Adipocyte (in vitro differentiated cells): ENCODE data around the gene CARS1.
A peak's percentile ranks its signal among the peaks of the same experiment; 100 is the strongest.

Experiments used
- DNase-seq: peaks from one replicate; pipeline ENCODE4 v3.0.0-alpha.2; 2015; ENCODE audit warnings: low read depth
- H3K27me3 ChIP-seq: replicated peaks from 2 replicates; pipeline ENCODE4 v1.7.0; 2013; ENCODE audit warnings: mild to moderate bottlenecking, low read length, moderate library complexity; ENCODE audit not compliant: control insufficient read depth, insufficient read depth
- H3K36me3 ChIP-seq: 2 replicates; pipeline ENCODE4 v1.7.0; 2013; ENCODE audit warnings: low read length, mild to moderate bottlenecking, moderate library complexity; ENCODE audit not compliant: control insufficient read depth, insufficient read depth, severe bottlenecking
- H3K4me1 ChIP-seq: 2 replicates; pipeline ENCODE4 v1.7.0; 2013; ENCODE audit warnings: mild to moderate bottlenecking, low read length, moderate library complexity; ENCODE audit not compliant: control insufficient read depth, insufficient read depth
- H3K4me3 ChIP-seq: 2 replicates; pipeline ENCODE4 v1.7.0; 2013; ENCODE audit warnings: mild to moderate bottlenecking, low read length, moderate library complexity
- H3K9ac ChIP-seq: 2 replicates; pipeline ENCODE4 v1.7.0; 2013; ENCODE audit warnings: mild to moderate bottlenecking, low read length, moderate library complexity
- H3K9me3 ChIP-seq: 2 replicates; pipeline ENCODE4 v1.7.0; 2013; ENCODE audit warnings: mild to moderate bottlenecking, low read length, moderate library complexity; ENCODE audit not compliant: control insufficient read depth

The CARS1 gene

GRCh38 chr11:3043315-3043871, 13.8 kb downstream of the CARS1 start:
- H3K27me3 ChIP-seq = no peaks in the 10 kb centered on the region
- H3K36me3 ChIP-seq = peaks cover 66% of the 10 kb centered on the region
- peaks cover 44% of the 10 kb centered on the region for H3K4me1 ChIP-seq
- H3K4me3 ChIP-seq = peak overlapping the region; percentile 50
- DNase-seq = no peak
- no peaks in the 10 kb centered on the region for H3K9me3 ChIP-seq
- peak overlapping the region; percentile 71 for H3K9ac ChIP-seq

- Histone ChIP-seq H3K9me3 (no peaks in the 10 kb centered on the region), H3K27me3 (no peaks in the 10 kb centered on the region), H3K36me3 (peaks cover 72% of the 10 kb centered on the region), H3K4me3 (peak overlapping the region; percentile 50), H3K4me1 (peaks cover 44% of the 10 kb centered on the region), H3K9ac (peak overlapping the region; percentile 71)
- DNase-seq = no peak
These were observed 14.5 kb downstream of the CARS1 start for GRCh38 chr11:3042496-3043314.

DNA sequence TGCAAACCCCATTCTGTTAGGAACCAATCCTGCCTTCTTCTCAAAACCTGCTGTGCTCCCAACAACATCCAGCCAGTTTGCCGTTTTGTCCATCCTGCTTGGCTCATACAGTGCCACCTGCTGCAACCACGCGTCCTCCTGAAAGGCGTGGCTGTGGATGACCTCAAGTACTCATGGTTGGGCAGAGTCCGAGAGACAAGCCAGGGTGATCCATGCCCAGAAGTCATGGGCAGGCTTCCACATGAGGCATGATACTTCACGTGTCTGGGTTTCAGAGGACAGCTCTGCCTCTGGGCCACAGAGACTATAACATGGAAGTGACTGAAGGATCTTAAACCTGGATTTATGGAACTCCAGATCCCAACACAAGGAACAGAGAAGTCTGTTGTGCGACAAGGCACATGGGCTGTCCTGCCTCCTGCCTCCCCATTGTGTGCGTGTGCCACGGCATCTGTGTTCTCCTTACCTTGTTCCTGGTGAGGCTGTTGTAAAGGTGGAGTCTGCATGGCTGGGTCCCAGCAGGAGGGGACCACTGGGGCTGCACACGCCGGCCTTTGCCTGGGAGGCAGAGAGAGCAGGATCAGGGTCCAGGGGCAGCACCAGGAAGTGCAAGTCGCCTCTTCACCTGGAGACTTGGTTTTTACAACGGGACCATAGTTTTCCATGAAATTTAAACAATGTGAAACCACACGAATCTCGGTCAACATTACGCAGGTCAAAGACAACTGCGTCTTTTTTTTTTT, 15.4 kb downstream of the CARS1 start:
- no peaks in the 10 kb centered on the region for H3K27me3 ChIP-seq
- H3K36me3 ChIP-seq = peaks cover 75% of the 10 kb centered on the region
- no peaks in the 10 kb centered on the region for H3K9me3 ChIP-seq
- H3K4me3 ChIP-seq = no peak overlapping the region
- peak overlapping the region; percentile 9 for H3K9ac ChIP-seq
- no peak for DNase-seq
- H3K4me1 ChIP-seq = peaks cover 47% of the 10 kb centered on the region

- H3K9me3 ChIP-seq = no peaks in the 10 kb centered on the region
- no peak for DNase-seq
- H3K4me3 ChIP-seq = no peak overlapping the region
- H3K36me3 ChIP-seq = peaks cover 76% of the 10 kb centered on the region
- H3K4me1 ChIP-seq = peaks cover 47% of the 10 kb centered on the region
- no peaks in the 10 kb centered on the region for H3K27me3 ChIP-seq
- no peak overlapping the region for H3K9ac ChIP-seq
These were observed 16.3 kb downstream of the CARS1 start for GRCh38 chr11:3040881-3041280.

GRCh38 chr11:3037945-3038271, 19.3 kb downstream of the CARS1 start:
- DNase-seq = no peak
- H3K4me3 ChIP-seq = no peak overlapping the region
- no peaks in the 10 kb centered on the region for H3K27me3 ChIP-seq
- peak overlapping the region; percentile 21 for H3K9ac ChIP-seq
- peaks cover 24% of the 10 kb centered on the region for H3K4me1 ChIP-seq
- no peaks in the 10 kb centered on the region for H3K9me3 ChIP-seq
- H3K36me3 ChIP-seq = peaks cover 87% of the 10 kb centered on the region

- H3K36me3 ChIP-seq = peaks cover 93% of the 10 kb centered on the region
- no peak overlapping the region for H3K4me3 ChIP-seq
- peaks cover 18% of the 10 kb centered on the region for H3K4me1 ChIP-seq
- peak overlapping the region; percentile 21 for H3K9ac ChIP-seq
- H3K27me3 ChIP-seq = no peaks in the 10 kb centered on the region
- DNase-seq = peak; percentile 90
- H3K9me3 ChIP-seq = no peaks in the 10 kb centered on the region
These were observed 19.9 kb downstream of the CARS1 start for GRCh38 chr11:3037040-3037944.

- Histone ChIP-seq H3K9me3 (no peaks in the 10 kb centered on the region), H3K4me3 (no peak overlapping the region), H3K4me1 (peaks cover 10% of the 10 kb centered on the region), H3K9ac (no peak overlapping the region), H3K27me3 (no peaks in the 10 kb centered on the region), H3K36me3 (peaks cover 91% of the 10 kb centered on the region)
- no peak for DNase-seq
These were observed 20.8 kb downstream of the CARS1 start for GRCh38 chr11:3036419-3036818.

- Histone ChIP-seq H3K27me3 (no peaks in the 10 kb centered on the region), H3K36me3 (peaks cover 91% of the 10 kb centered on the region), H3K9ac (no peak overlapping the region), H3K9me3 (no peaks in the 10 kb centered on the region), H3K4me1 (peaks cover 10% of the 10 kb centered on the region), H3K4me3 (no peak overlapping the region)
- no peak for DNase-seq
These were observed 21.9 kb downstream of the CARS1 start for GRCh38 chr11:3035333-3035732.

DNA sequence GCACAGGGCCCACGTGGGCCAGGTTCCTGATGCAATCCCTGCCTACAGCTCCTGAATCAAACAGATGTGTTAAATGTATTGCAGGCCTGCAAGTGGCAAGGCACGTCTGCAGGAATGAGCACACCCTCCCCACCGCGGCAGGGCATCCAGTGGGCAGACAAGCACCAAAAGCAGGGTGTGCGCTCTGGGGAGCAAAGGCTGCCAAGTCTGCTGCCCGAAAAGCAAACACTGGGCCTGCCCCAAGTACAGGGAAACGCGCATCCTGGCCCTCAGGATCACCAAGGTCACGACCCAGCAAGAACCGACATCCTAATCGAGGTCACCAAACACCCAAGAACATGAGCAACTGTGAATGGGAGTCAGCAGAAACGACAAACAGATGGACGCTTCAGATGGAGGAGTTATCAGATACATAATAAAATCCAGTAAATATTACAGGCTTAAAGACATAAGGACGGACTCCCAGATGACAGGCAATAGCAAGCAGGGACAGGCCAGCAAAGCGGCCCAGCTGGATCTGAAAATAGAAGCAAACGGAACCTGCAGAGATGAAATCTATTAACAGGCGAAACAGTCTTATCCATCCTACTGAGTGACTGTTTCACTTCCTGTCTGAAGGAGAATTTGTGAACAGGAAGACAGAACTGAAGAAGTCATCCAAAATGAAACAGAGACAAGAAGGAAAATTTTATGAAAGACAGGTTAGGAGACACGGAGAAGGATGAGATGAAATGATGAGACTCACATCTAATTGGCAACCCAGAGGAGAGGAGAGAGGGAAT, 26.7 kb downstream of the CARS1 start:
- DNase-seq = no peak
- Histone ChIP-seq H3K4me1 (no peaks in the 10 kb centered on the region), H3K9ac (no peak overlapping the region), H3K9me3 (no peaks in the 10 kb centered on the region), H3K4me3 (no peak overlapping the region), H3K36me3 (peaks cover 88% of the 10 kb centered on the region), H3K27me3 (no peaks in the 10 kb centered on the region)

DNA sequence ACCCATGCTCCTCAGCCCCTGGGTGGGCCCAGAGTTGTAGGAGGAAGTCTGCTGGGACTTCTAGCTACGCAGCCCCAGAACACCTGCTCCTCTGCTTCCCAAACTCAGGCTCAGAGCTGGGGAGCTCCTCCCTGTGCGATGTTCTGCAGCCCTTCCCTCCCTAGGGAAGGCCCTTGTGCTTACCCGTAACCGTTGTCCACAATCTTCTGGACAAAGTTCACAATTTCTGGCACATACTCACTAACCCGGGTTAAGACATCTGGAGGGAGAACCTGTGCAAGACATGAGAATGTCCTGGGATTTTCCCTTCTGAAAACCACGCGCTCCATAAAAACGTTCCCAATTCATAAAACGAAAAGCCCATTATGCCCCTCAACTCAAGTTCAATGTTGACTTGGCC, 28.4 kb downstream of the CARS1 start:
- H3K4me3 ChIP-seq = no peak overlapping the region
- no peaks in the 10 kb centered on the region for H3K9me3 ChIP-seq
- DNase-seq = no peak
- peaks cover 91% of the 10 kb centered on the region for H3K36me3 ChIP-seq
- no peaks in the 10 kb centered on the region for H3K4me1 ChIP-seq
- H3K27me3 ChIP-seq = no peaks in the 10 kb centered on the region
- H3K9ac ChIP-seq = no peak overlapping the region
